Hematopoietic multipotent progenitor cell (in vitro differentiated cells): ENCODE measurements around the gene THUMPD3. TPM values are rescaled to one million over a fixed set of nuclear protein-coding genes. Genes with fewer than 3 reads are reported as not detected.

Source experiments
- DNase-seq, 3 donors: peaks; one replicate each; pipeline ENCODE4 v3.0.0-alpha.2; 2011 to 2015; ENCODE audit warnings: low read depth in 2 of 3, low spot score in 2 of 3
- total RNA-seq: library from RNA; depleted of rRNA; stranded (reverse); fragments of >200 nt; gene quantifications from one replicate; pipeline ENCODE4 v1.2.3, GENCODE V29; 2012

THUMPD3 gene
- total RNA-seq, 1 donor, result 24.5 TPM

DNA sequence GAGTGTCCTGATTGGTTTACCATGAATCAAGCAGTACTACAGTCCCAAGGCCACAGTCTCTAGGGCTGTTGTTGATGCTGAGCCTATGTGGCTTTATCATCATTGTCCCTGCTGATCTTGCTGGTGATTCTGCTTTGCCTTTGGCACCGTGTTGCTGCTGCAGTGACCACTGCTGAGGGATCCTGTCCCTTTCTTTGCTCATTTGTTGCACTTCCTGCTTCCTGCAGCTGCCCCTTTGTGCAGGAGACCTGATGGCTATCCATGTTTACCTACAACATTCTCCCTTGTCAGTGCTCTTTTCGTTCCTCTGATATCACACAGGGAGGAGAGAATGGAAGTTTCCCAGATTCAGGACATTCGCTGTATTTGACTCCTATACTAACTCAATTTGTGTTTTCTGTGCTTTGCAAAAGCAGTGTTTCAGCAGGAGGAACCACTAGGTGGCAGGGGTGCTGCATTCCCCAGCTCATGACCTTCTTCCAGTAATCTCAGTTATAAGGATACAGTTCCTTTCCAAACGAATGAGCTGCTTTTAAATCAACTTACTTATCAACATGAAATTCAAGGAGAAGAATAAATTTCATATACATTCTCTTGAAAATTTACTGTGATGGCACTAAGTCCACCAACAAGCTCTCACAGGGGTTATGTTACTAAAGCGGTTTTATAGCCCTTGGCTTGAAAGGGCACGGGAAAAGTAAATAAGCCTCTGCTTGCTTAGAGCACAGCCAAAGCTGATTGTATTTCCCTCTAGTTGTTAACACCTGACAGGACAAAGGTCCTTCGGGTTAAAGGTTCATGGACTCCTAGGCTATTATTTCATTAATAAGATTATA, 9.7 kb upstream of the THUMPD3 start:
- peak; percentile 26 to 74 (median 59) for DNase-seq

DNA sequence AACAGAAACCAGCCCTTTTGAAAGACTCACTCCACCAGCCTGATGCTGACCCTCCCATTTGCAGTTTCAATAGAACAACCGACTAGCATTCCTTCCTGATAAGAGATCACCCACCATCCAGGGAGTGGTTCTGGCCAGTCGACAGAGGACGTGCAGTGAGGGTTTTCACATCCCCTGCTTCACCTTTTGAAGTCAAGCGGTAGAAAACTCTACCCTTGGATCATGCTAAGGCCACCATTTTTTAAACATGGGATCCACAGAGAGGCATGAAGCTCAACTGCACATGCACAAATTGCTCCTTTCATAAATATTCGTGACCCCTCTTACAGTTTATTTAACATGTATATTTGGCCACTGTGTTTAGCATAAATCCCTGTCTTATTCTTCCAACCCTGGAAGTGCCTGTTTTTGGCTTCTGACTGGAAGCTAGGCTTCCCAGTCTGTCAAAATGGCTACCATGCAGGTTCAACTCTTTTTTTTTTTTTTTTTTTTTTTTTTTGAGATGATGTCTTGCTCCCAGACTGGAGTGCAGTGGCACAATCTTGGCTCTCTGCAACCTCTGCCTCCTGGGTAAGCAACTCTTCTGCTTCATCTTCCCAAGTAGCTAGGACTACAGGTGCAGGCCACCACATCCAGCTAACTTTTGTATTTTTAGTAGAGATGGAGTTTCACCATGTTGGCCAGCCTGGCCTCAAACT, 1.0 kb upstream of the THUMPD3 start:
- DNase-seq, result no peak

DNA sequence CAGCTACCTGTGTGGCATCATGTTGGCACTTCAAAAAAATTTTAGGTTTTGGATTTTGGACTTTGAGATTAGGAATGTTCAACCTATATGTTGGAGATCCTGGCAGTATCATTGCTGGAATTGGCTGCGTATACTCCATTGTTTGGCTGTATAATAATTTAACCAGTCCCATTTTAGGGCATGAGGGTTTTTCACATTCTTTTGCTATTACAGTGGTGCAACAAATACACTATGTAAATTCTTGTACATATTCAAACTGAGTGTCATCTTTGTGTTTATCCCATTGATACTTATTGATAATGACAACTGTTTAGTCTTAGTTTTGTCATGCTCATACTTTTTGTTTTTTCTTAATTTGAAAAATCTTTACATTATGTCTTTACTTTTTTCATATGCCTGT, 6.7 kb downstream of the THUMPD3 start:
- DNase-seq, result no peak

DNA sequence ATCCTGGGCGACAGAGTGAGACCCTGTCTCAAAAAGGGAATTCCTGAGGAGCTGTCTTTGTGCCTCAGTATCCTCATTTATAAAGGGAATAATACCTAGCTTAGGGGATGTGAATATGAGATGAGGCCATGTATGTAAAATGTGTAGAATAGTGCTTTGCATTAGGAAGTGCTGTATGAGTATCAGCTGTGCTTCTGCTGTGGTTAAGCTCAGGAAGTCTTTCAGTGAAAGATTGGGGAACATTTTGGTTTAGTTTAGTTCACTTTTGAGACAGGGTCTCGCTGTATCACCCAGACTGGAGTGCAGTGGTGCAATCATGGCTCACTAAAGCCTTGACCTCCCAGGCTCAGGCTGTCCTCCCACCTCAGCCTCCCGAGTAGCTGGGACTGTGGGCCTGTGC, 10.6 kb downstream of the THUMPD3 start:
- peak in 2 of 3 donors; percentile 49 to 73 for DNase-seq

DNA sequence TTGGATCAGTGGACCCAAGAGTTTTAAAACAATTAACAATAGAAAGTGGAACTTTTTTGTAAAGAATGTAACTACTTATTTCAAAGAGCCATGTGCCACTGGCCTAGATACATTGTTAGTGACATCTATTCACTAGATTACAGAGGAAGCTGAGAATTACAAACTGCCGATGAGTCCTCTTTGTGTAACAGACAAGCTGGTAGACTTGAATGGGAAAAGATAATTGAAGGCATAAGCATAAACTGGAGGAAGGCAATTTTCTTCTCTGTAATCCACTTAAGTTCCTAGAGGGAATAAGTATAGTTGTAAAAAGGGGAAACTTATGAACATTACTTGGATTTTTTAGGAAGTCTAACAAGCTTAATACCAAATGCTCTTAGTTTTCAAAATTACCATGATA, 15.1 kb downstream of the THUMPD3 start:
- DNase-seq, result no peak

DNA sequence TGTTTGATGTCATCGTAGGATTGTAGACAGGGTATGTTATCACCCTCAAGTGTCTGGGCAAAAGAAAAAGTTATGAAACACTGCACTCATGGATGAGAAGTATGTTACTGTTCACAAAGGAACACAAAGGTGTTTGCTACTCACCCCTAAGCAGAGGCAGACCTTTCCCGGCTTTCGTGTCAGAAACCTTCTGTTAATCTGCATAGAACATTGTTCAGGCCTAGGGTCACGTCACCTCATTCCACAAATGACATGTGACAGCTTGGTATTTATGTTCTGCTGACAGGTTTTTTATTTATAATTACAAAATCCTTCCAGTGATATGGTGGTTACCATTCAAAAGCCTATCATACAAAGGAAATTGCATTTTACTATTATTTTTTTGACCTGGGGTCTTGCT, 16.5 kb downstream of the THUMPD3 start:
- no peak for DNase-seq

DNA sequence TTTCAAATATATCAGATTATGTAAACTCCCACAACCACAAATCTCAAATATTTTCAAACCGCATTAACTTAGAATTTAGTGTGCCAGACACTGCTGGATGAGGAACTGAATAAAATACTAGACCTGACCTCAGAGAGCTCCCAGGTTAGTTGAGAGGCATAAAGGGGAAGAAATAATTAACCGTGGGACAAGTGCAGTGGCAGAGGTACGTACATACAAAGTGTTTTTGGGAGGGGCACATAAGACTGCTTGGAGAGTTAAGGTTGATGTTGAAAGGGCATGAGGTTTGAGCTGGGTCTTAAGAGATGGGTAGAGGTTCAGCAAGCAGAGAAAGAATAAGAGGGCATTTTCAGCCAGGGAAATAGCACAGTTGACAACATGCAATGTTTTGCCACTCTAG, 17.2 kb downstream of the THUMPD3 start:
- DNase-seq, result no peak

DNA sequence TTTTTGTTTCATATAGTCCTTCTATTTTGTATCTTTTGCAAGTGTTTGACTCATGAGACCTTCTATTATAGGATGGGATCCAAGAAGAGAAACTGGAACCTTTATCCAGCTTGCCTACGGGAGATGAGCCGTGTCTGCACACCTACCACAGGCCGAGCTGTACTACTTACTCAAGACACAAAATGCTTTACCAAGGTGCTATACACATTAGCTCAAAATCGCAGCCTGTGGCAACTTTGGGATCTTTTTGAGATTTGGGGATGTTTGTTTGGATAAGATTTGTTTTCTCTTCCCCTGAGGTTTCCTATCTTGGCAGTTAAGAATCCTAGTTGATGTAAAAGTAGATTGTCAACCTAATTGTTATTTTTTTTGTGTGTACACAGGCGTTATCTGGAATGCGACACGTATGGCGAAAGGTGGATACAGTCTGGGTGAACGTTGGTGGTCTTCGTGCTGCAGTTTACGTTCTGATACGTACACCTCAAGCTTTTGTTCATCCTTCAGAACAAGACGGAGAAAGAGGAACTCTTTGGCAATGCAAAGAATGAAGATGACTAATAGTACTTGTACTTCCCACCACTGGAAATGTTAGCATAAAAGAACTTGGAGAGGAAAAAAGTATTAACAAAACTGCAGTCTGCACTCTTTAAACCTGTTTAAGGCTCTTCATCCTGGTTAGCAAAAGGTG, 21.4 kb downstream of the THUMPD3 start:
- no peak for DNase-seq

DNA sequence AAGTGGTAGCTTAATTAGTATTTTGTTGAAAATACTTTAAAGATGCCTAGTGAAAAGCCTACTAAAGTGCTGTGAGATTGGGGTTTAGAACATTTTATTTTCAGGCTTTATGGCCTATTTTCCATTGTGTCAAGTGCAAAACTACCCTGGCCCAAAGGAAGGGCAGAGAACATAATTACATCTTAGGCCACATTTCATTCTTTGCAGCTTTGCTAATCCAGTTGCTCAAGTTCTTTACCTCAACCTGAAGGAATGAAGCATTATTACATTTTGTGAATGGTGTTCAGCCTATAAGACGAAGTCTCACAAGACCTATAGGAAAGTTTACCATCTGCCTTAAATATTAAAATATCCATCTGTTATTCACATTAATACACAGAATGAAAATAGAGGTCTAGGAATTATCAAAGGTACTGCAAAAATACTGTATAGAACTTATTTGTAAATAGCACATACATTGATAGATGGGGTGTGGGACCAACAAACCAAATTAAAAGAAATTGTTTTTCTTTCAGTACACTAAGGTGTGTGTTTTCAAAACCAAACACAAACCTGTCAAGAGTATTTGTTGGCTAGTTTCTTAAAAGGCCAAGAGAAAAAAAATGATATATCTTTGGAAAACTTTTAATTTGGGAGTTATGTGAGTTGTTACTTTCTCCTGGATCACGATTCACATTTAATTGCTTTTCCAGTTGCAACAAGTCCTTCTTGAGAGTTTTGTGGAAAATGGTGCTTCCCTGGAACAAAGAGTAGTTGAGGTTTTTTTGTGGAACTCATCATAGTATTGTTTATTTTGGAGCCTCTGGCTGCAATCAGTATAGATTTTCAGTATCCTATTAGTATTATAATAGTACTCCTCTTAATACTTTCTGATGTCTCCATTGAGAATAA, 22.6 kb downstream of the THUMPD3 start:
- no peak for DNase-seq

DNA sequence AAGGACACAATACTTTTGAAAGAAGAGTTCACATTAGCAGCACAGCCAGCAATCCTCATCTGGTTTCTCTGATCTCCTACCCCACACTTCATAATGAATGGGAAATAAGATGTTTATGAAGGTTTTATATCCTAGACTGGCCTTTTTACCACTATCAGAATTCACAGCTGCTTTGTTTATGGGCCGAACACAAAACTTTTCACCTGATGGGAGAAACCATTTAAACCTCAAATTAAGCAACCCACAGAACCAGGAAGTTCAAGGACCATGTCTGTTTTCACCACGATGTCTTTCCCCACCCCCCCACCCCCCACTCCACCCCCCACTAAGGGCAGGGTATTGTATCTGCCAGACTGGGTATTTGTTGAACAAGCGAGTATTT, 23.2 kb downstream of the THUMPD3 start:
- DNase-seq, result no peak

DNA sequence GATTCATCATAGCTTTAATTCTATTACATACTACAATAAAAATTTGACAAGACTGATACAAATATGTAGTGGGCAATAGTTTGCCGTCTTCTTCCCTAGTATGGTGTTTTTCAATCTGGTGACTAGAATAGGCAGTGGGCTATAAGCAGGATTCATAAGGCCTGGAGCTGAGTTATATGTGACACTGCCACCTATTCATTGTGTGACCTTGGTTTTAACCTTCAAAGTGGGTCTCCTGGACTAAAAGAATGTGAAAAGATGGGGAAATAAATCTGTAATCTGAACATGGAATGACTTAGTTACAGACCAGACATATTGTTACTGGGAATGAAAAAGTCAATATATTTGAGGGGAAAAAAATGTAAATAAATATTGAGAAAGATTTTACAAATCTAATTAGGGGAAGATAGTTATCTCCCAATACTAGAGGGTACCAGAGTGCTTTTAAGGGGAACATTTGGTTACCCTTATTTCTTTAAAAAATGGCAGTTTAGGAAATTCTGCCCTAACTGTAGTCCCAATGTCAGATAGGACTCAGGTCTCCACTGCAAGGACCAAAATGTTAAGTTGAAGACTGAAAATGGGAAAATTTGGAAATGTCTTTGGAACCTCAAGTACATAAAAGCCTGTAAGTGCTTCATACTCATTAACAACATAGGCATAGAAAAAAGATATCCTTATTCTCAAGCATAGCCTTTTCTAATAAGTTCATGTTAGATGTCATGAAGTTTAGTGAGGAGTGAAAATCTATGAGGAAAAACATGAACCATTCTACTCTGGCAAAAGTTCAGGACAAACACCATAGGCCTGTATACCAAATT, 23.9 kb downstream of the THUMPD3 start:
- no peak for DNase-seq

DNA sequence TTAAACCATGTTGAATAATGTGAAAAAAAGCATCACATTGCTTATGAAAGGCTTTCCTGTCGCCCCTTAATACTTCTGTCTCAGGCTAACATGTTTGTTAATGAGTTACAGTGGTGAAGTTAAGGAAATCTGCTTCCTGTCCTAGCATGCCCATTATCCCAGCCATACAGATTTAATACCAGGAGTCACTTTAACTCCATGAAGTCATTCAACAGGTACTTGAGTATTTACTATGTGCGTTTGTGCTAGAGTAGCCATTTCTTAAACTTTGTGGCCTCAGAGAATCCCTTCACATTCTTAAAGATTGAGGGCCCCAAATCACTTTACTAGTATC, 24.4 kb downstream of the THUMPD3 start:
- no peak for DNase-seq

DNA sequence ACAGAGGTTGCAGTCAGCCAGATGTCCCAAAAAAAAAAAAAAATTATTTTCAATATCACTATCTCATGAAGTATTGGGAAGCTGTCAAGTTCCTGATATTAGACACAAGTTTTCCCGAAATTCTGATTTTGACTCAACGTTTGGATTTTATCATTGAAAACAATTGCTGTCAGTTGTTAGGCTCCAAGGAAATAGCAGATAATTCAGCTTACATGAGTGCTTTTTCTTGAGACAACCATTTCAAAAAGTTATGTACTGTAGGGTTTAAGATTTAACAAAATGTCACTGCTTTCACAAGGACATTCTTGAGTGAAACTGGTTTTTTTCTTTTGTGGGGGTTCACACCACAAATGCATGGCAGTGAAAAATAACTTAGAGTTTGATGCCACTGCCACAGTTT, 25.3 kb downstream of the THUMPD3 start:
- DNase-seq, result no peak

DNA sequence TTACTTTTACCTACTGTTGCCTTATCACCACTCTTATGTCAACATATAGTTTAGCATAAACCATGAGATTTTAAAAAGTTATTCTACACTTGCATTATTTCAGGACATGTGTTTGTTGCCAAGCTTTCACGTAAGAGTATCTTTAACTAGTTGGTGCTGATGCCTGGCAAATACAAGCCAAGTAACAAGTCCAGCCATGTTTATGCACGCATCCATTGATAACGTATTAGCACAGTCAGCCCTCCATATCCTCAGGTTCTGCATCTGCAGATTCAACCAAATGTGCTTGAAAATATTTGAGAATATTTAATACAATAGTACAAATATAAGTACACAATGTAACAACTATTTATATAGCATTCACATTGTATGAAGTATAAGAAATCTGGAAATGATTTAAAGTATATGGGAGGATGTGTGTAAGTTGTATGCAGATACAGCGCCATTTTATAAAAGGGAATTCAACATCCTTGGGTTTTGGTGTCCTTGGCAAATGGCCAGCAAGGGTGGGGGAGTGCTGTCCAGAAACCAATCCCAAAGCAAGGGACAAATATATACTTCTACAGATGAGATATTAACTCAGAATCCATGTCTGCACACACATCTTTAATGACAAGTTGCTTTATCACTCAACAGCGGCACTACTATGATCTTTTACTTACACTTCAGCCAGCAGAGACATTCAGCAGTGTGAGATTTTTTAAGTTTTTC, 25.9 kb downstream of the THUMPD3 start:
- DNase-seq, result no peak

DNA sequence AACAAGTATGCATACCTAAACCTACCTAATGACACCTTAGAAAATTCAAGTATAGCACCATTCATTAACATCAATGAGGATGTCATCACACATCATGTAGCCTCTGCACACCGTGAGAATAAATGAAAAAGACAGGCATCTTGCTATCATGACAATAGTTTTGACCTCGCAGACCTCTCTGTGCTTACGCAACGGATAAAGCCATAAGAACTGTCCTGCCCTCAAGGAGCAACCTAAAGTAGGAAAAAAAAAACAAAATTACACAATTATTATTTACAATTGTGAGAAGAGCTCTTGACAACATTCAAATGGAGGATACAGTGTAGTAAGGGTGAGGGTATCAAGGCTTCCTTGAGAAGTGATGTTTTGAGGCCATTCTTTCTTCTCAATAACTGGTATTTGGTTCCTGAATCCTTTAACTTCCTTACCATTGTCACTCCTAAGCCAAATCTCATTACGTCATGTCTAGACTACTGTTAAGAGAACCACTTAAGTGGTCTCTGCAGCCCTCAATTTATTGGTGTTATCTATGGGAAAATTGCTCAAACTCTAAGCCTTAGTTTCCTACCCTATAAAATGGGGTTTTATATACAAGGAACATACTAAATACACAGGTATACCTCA, 27.5 kb downstream of the THUMPD3 start:
- DNase-seq, result no peak

DNA sequence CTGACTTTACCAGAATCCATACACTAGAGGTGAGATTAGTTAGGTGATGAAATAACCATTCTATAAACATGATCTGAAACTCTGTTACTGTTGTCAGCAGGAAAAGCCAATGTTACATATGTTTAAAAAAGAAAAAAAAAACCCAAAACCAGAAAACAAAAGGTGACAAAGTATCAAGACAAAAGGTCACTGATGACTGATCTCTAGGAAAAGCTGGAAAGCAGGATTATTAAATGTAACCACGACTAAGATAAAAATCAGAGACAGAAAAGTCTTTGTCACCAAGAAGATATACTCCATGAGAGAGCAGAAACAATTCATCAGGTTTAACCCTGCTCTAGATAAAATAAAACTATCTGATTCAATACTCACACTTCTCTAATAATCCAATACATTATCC, 29.2 kb downstream of the THUMPD3 start:
- DNase-seq, result no peak

DNA sequence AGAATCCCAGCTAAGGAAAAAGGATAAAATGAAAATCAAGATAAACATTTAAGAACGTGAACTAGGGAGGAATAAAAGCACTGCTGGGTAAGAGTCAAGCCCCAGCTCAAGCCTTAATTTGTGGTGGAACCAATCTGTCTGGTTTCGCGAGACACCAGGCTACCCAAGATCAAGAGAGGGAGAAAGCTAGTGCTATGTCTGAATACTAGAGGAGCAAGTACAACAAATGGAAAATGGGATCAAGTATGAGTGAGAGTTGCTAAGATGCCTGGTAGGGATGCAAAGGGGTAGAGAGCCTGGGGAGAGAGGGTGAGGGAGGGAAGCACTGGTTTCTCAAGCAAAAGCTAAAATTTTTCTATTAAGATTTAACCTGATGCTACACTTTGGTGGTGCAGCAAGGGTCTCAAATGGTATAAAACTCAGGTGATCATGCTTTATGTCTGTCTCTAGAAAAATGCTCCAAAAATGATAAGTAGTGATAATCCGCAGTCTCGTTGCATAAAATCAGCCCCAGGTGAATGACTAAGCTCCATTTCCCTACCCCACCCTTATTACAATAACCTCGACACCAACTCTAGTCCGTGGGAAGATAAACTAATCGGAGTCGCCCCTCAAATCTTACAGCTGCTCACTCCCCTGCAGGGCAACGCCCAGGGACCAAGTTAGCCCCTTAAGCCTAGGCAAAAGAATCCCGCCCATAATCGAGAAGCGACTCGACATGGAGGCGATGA, 32.9 kb downstream of the THUMPD3 start:
- DNase-seq, result no peak

DNA sequence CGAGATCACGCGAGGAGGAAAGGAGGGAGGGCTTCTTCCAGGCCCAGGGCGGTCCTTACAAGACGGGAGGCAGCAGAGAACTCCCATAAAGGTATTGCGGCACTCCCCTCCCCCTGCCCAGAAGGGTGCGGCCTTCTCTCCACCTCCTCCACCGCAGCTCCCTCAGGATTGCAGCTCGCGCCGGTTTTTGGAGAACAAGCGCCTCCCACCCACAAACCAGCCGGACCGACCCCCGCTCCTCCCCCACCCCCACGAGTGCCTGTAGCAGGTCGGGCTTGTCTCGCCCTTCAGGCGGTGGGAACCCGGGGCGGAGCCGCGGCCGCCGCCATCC, 33.4 kb downstream of the THUMPD3 start:
- peak in 2 of 3 donors; percentile 86 to 93 for DNase-seq
